Astrocyte (in vitro differentiated cells and primary cell): ENCODE results near the gene TRH. TPM values are rescaled to one million over a fixed set of nuclear protein-coding genes. Genes with fewer than 3 reads are reported as not detected.

ENCODE experiments used
- DNase-seq: peaks from one replicate; pipeline ENCODE4 v3.0.0-alpha.2; 2010; ENCODE audit warnings: low read depth
- FAIRE-seq: peaks from 2 replicates; lab custom pipeline; 2011; peaks lifted over from hg19 to GRCh38; lab: Jason Lieb, UNC
- H2AFZ ChIP-seq: 2 replicates; pipeline ENCODE4 v1.6.0; 2012; ENCODE audit warnings: low read depth, low read length, inconsistent platforms
- H3K27ac ChIP-seq: 2 replicates; pipeline ENCODE4 v1.5.1; 2011; ENCODE audit warnings: low read depth, low read length, inconsistent platforms
- H3K27me3 ChIP-seq: 2 replicates; pipeline ENCODE4 v1.6.0; 2011; ENCODE audit warnings: low read length, inconsistent platforms; ENCODE audit not compliant: insufficient read depth
- H3K36me3 ChIP-seq: 2 replicates; pipeline ENCODE4 v1.5.1; 2011; ENCODE audit warnings: low read length, inconsistent platforms; ENCODE audit not compliant: insufficient read depth
- H3K4me1 ChIP-seq: 2 replicates; pipeline ENCODE4 v1.5.1; 2011; ENCODE audit warnings: low read length, inconsistent platforms; ENCODE audit not compliant: insufficient read depth
- H3K4me2 ChIP-seq: 2 replicates; pipeline ENCODE4 v1.6.0; 2012; ENCODE audit warnings: low read length, inconsistent platforms
- H3K4me3 ChIP-seq: 2 replicates; pipeline ENCODE4 v1.5.1; 2011; ENCODE audit warnings: low read depth, mild to moderate bottlenecking, low read length, inconsistent platforms; ENCODE audit not compliant: insufficient read depth
- H3K79me2 ChIP-seq: 2 replicates; pipeline ENCODE4 v1.6.0; 2012; ENCODE audit warnings: mild to moderate bottlenecking, low read length, inconsistent platforms; ENCODE audit not compliant: insufficient read depth
- H3K9ac ChIP-seq: 2 replicates; pipeline ENCODE4 v1.6.0; 2012; ENCODE audit warnings: mild to moderate bottlenecking, low read length, inconsistent platforms
- H3K9me3 ChIP-seq: 2 replicates; pipeline ENCODE4 v1.5.1; 2012; ENCODE audit warnings: low read depth, mild to moderate bottlenecking, low read length, inconsistent platforms; ENCODE audit not compliant: insufficient read depth
- H4K20me1 ChIP-seq: 2 replicates; pipeline ENCODE4 v1.6.0; 2012; ENCODE audit warnings: low read length, inconsistent platforms; ENCODE audit not compliant: insufficient read depth
- H3K27ac Mint-ChIP-seq: one replicate; pipeline ENCODE4 v1.8.0; 2021; ENCODE audit warnings: mild to moderate bottlenecking, mixed read lengths; ENCODE audit not compliant: unreplicated experiment
- H3K27me3 Mint-ChIP-seq: one replicate; pipeline ENCODE4 v1.8.0; 2021; ENCODE audit warnings: low read depth, mixed read lengths; ENCODE audit not compliant: unreplicated experiment
- H3K36me3 Mint-ChIP-seq: one replicate; pipeline ENCODE4 v1.8.0; 2021; ENCODE audit warnings: low read depth, mixed read lengths; ENCODE audit not compliant: unreplicated experiment
- H3K4me1 Mint-ChIP-seq: one replicate; pipeline ENCODE4 v1.8.0; 2021; ENCODE audit warnings: low read depth, mixed read lengths; ENCODE audit not compliant: unreplicated experiment
- H3K4me3 Mint-ChIP-seq: one replicate; pipeline ENCODE4 v1.8.0; 2021; ENCODE audit warnings: mild to moderate bottlenecking, moderate library complexity, mixed read lengths; ENCODE audit not compliant: unreplicated experiment
- H3K9me3 Mint-ChIP-seq: one replicate; pipeline ENCODE4 v1.8.0; 2021; ENCODE audit warnings: mild to moderate bottlenecking, mixed read lengths; ENCODE audit not compliant: unreplicated experiment
- CTCF ChIP-seq: IDR thresholded peaks from 2 replicates; pipeline ENCODE4 v1.5.1; 2011; ENCODE audit warnings: low read depth, mild to moderate bottlenecking, inconsistent platforms, low read length, moderate library complexity; ENCODE audit not compliant: insufficient read depth
- EZH2 ChIP-seq: IDR thresholded peaks from 2 replicates; pipeline ENCODE4 v1.6.1; 2012; ENCODE audit warnings: mild to moderate bottlenecking, low read length, inconsistent platforms; ENCODE audit not compliant: insufficient read depth
- total RNA-seq: library from RNA; stranded (reverse); gene quantifications from 2 replicates; pipeline ENCODE4 v1.2.1, GENCODE V29; 2021

The TRH gene
- total RNA-seq, 1 donor from 2014 or later: 0.14 TPM

GRCh38 chr3:129971351-129972052 is 3.0 kb upstream of the TRH start:
- Histone ChIP-seq H3K79me2 (no peaks in the 10 kb centered on the region), H4K20me1 (no peaks in the 10 kb centered on the region), H3K4me3 (no peak overlapping the region), H3K4me1 (peaks cover 5% of the 10 kb centered on the region), H3K9ac (no peak overlapping the region), H3K36me3 (no peaks in the 10 kb centered on the region), H3K27ac (no peak overlapping the region), H3K9me3 (no peaks in the 10 kb centered on the region), H3K4me2 (no peak overlapping the region), H2AFZ (no peak overlapping the region), H3K27me3 (peaks cover 61% of the 10 kb centered on the region)
- H3K4me3 Mint-ChIP-seq: no peak overlapping the region
- no peaks in the 10 kb centered on the region for H3K36me3 Mint-ChIP-seq
- FAIRE-seq (no peak), DNase-seq (no peak)
- TF ChIP-seq CTCF: no peak
- no peak for TF ChIP-seq EZH2
- peaks cover 84% of the 10 kb centered on the region for H3K27me3 Mint-ChIP-seq
- no peak overlapping the region for H3K27ac Mint-ChIP-seq
- peaks cover 2% of the 10 kb centered on the region for H3K9me3 Mint-ChIP-seq
- H3K4me1 Mint-ChIP-seq: no peaks in the 10 kb centered on the region

- no peaks in the 10 kb centered on the region for H4K20me1 ChIP-seq
- no peaks in the 10 kb centered on the region for H3K36me3 Mint-ChIP-seq
- no peak overlapping the region for H2AFZ ChIP-seq
- peaks cover 61% of the 10 kb centered on the region for H3K27me3 ChIP-seq
- no peaks in the 10 kb centered on the region for H3K36me3 ChIP-seq
- H3K27ac ChIP-seq: no peak overlapping the region
- no peak overlapping the region for H3K4me2 ChIP-seq
- H3K27me3 Mint-ChIP-seq: peaks cover 83% of the 10 kb centered on the region
- H3K4me1 Mint-ChIP-seq: no peaks in the 10 kb centered on the region
- H3K4me3 ChIP-seq: no peak overlapping the region
- no peak overlapping the region for H3K27ac Mint-ChIP-seq
- FAIRE-seq: no peak
- no peak for TF ChIP-seq EZH2
- H3K9ac ChIP-seq: no peak overlapping the region
- DNase-seq: no peak
- peaks cover 5% of the 10 kb centered on the region for H3K4me1 ChIP-seq
- no peak overlapping the region for H3K4me3 Mint-ChIP-seq
- no peaks in the 10 kb centered on the region for H3K9me3 ChIP-seq
- H3K79me2 ChIP-seq: no peaks in the 10 kb centered on the region
- peaks cover 2% of the 10 kb centered on the region for H3K9me3 Mint-ChIP-seq
Observed at GRCh38 chr3:129972301-129972700, 2.2 kb upstream of the TRH start.

- H3K79me2 ChIP-seq: no peaks in the 10 kb centered on the region
- TF ChIP-seq CTCF (no peak), EZH2 (no peak)
- H3K9ac ChIP-seq: no peak overlapping the region
- no peaks in the 10 kb centered on the region for H3K9me3 ChIP-seq
- no peaks in the 10 kb centered on the region for H3K4me1 Mint-ChIP-seq
- H4K20me1 ChIP-seq: no peaks in the 10 kb centered on the region
- peaks cover 83% of the 10 kb centered on the region for H3K27me3 Mint-ChIP-seq
- peaks cover 63% of the 10 kb centered on the region for H3K27me3 ChIP-seq
- peak overlapping the region; percentile 57 for H3K4me2 ChIP-seq
- no peak overlapping the region for H3K27ac ChIP-seq
- H3K4me3 ChIP-seq: no peak overlapping the region
- no peak overlapping the region for H3K27ac Mint-ChIP-seq
- FAIRE-seq (no peak), DNase-seq (no peak)
- no peaks in the 10 kb centered on the region for H3K36me3 Mint-ChIP-seq
- H3K36me3 ChIP-seq: no peaks in the 10 kb centered on the region
- H2AFZ ChIP-seq: peak overlapping the region; percentile 56
- H3K4me1 ChIP-seq: peaks cover 5% of the 10 kb centered on the region
- peaks cover 3% of the 10 kb centered on the region for H3K9me3 Mint-ChIP-seq
- H3K4me3 Mint-ChIP-seq: no peak overlapping the region
Observed at GRCh38 chr3:129973853-129974563, 512 bp upstream of the TRH start.
